ENCODE results near the gene CARMIL1.
"Not testable (repeated sequence)": the region's sequence is repeated elsewhere in the genome, so short reads cannot be mapped to it uniquely, and the experiment has no call there.

CARMIL1 gene

GRCh38 chr6:25583099-25583498 is 303.9 kb downstream of the CARMIL1 start:
- no peak for TF ChIP-seq CTCF (conservative IDR thresholded peaks at IDR 0.05; ENCODE audit: low read depth, low read length)
- no peak overlapping the region for H3K4me3 ChIP-seq (ENCODE audit: low read depth, low read length)
- DNase-seq (ENCODE audit: low read depth) = no peak

GRCh38 chr6:25583906-25584305 is 304.7 kb downstream of the CARMIL1 start:
- no peak for TF ChIP-seq CTCF (conservative IDR thresholded peaks at IDR 0.05; ENCODE audit: low read depth, low read length)

GRCh38 chr6:25585225-25585624 is 306.1 kb downstream of the CARMIL1 start:
- no peak for DNase-seq (ENCODE audit: low read depth)
- no peak overlapping the region for H3K4me3 ChIP-seq (ENCODE audit: low read depth, low read length)
- TF ChIP-seq CTCF (conservative IDR thresholded peaks at IDR 0.05; ENCODE audit: low read depth, low read length) = no peak

More at GRCh38 chr6:25583906-25584305, 304.7 kb downstream of the CARMIL1 start:
- H3K4me3 ChIP-seq (ENCODE audit: low read depth, low read length) = no peak overlapping the region
- no peak for DNase-seq (ENCODE audit: low read depth)

- H3K4me3 ChIP-seq (ENCODE audit: low read depth, low read length); DNase-seq (ENCODE audit: low read depth): not testable (repeated sequence)
Observed at GRCh38 chr6:25586119-25586518, 306.9 kb downstream of the CARMIL1 start.

- TF ChIP-seq CTCF (conservative IDR thresholded peaks at IDR 0.05; ENCODE audit: low read depth, low read length) = no peak
- H3K4me3 ChIP-seq (ENCODE audit: low read depth, low read length) = no peak overlapping the region
- no peak for DNase-seq (ENCODE audit: low read depth)
Observed at GRCh38 chr6:25586927-25587326, 307.8 kb downstream of the CARMIL1 start.

- DNase-seq (ENCODE audit: low read depth) = no peak
- no peak overlapping the region for H3K4me3 ChIP-seq (ENCODE audit: low read depth, low read length)
- TF ChIP-seq CTCF (conservative IDR thresholded peaks at IDR 0.05; ENCODE audit: low read depth, low read length) = no peak
Observed at GRCh38 chr6:25590986-25591385, 311.8 kb downstream of the CARMIL1 start.

GRCh38 chr6:25596928-25597818 is 318.0 kb downstream of the CARMIL1 start:
- no peak for DNase-seq (ENCODE audit: low read depth)
- H3K4me3 ChIP-seq (ENCODE audit: low read depth, low read length) = no peak overlapping the region
- TF ChIP-seq CTCF (conservative IDR thresholded peaks at IDR 0.05; ENCODE audit: low read depth, low read length) = no peak

Data from choroid plexus epithelial cell (primary cell).